IMR-90 (cell line): ENCODE data around the gene CLEC4G. TPM values are rescaled to one million over a fixed set of nuclear protein-coding genes. Genes with fewer than 3 reads are reported as not detected.

Experiments
- ATAC-seq: fragments of 200-7000 bp; cut with Tn5 transposase; 2 replicates; pipeline ENCODE4 v1.9.1; 2020; ENCODE audit warnings: low read depth, mild to moderate bottlenecking, moderate library complexity
- BruUV-seq: library from RNA; stranded (reverse); fragments of 400-500 nt; replicated peaks from 2 replicates; lab custom pipeline; 2021; lab: Mats Ljungman, UMichigan
- CTCF ChIA-PET: fragments of 300-600 bp; formaldehyde crosslinking; extraction: SDS; loops from one replicate; lab custom pipeline; 2021; ENCODE audit warnings: antibody characterized with exemption; lab: Yijun Ruan, JAX
- POLR2A ChIA-PET: fragments of 300-600 bp; sonication (Branson Sonifier 250); formaldehyde crosslinking; loops from one replicate; lab custom pipeline; 2022; ENCODE audit warnings: antibody characterized with exemption; ENCODE audit not compliant: unreplicated experiment; lab: Charles Lee
- DNase-seq: peaks from one replicate; pipeline ENCODE4 v3.0.0; 2013
- H2AFZ ChIP-seq: replicated peaks from 2 replicates; pipeline ENCODE3; 2013; ENCODE audit warnings: low read length, mild to moderate bottlenecking; ENCODE audit not compliant: poor library complexity
- H2AK5ac ChIP-seq: 2 replicates; pipeline ENCODE4 v1.6.1; 2013; ENCODE audit warnings: low read depth, low read length, inconsistent platforms
- H2AK9ac ChIP-seq: replicated peaks from 2 replicates; pipeline ENCODE3; 2013; ENCODE audit warnings: mild to moderate bottlenecking, low read depth, low read length, moderate library complexity; ENCODE audit not compliant: poor library complexity
- H2BK120ac ChIP-seq: 2 replicates; pipeline ENCODE4 v1.6.1; 2013; ENCODE audit warnings: low read depth, low read length, inconsistent platforms
- H2BK15ac ChIP-seq: 3 replicates; pipeline ENCODE4 v1.6.1; 2013; ENCODE audit warnings: low read depth, low read length, inconsistent platforms
- H2BK20ac ChIP-seq: 2 replicates; pipeline ENCODE4 v1.6.1; 2013; ENCODE audit warnings: low read depth, mild to moderate bottlenecking, inconsistent platforms, low read length, moderate library complexity
- H2BK5ac ChIP-seq: 2 replicates; pipeline ENCODE4 v1.6.1; 2013; ENCODE audit warnings: mild to moderate bottlenecking, low read depth, low read length, inconsistent platforms; ENCODE audit not compliant: poor library complexity, severe bottlenecking
- H3K14ac ChIP-seq: replicated peaks from 2 replicates; pipeline ENCODE4 v1.6.1; 2013; ENCODE audit warnings: low read depth, low read length, inconsistent platforms
- H3K18ac ChIP-seq: 2 replicates; pipeline ENCODE4 v1.6.1; 2013; ENCODE audit warnings: low read depth, low read length, control low read depth
- H3K23ac ChIP-seq: 2 replicates; pipeline ENCODE4 v1.6.1; 2013; ENCODE audit warnings: low read depth, low read length, inconsistent platforms
- H3K27ac ChIP-seq: 2 replicates; pipeline ENCODE4 v1.5.1; 2013; ENCODE audit warnings: mild to moderate bottlenecking, control low read depth, low read length; ENCODE audit not compliant: insufficient read depth
- H3K27me3 ChIP-seq: 2 replicates; pipeline ENCODE4 v1.6.1; 2013; ENCODE audit warnings: low read length; ENCODE audit not compliant: control insufficient read depth, insufficient read depth
- H3K36me3 ChIP-seq: 2 replicates; pipeline ENCODE4 v1.6.1; 2013; ENCODE audit warnings: low read length, mixed read lengths; ENCODE audit not compliant: control insufficient read depth, insufficient read depth
- H3K4ac ChIP-seq: 2 replicates; pipeline ENCODE4 v1.6.1; 2013; ENCODE audit warnings: low read depth, low read length, inconsistent platforms
- H3K4me1 ChIP-seq: 2 replicates; pipeline ENCODE4 v1.6.1; 2013; ENCODE audit warnings: low read length, mixed read lengths; ENCODE audit not compliant: control insufficient read depth, insufficient read depth
- H3K4me2 ChIP-seq: 2 replicates; pipeline ENCODE4 v1.6.1; 2013; ENCODE audit warnings: low read depth, mild to moderate bottlenecking, control low read depth, low read length, moderate library complexity
- H3K4me3 ChIP-seq: 2 replicates; pipeline ENCODE4 v1.5.1; 2013; ENCODE audit warnings: low read depth, mild to moderate bottlenecking, control low read depth, low read length, moderate library complexity; ENCODE audit not compliant: insufficient read depth
- H3K56ac ChIP-seq: 2 replicates; pipeline ENCODE4 v1.6.1; 2013; ENCODE audit warnings: low read length, inconsistent platforms; ENCODE audit not compliant: insufficient read depth; ENCODE audit errors: extremely low read depth
- H3K79me1 ChIP-seq, 2 experiments: 2 replicates each; pipeline ENCODE4 v1.6.1; 2013; ENCODE audit warnings: low read length in 2 of 2, inconsistent platforms in 1 of 2, low read depth in 1 of 2
- H3K9ac ChIP-seq: 2 replicates; pipeline ENCODE4 v1.6.1; 2013; ENCODE audit warnings: low read depth, low read length, control low read depth
- H3K9me1 ChIP-seq: 2 replicates; pipeline ENCODE4 v1.6.1; 2013; ENCODE audit warnings: low read length, inconsistent platforms; ENCODE audit not compliant: insufficient read depth
- H3K9me3 ChIP-seq: 2 replicates; pipeline ENCODE4 v1.6.1; 2013; ENCODE audit warnings: low read length; ENCODE audit not compliant: control insufficient read depth, insufficient read depth
- H4K20me1 ChIP-seq: 2 replicates; pipeline ENCODE4 v1.6.1; 2013; ENCODE audit warnings: low read length, inconsistent platforms; ENCODE audit not compliant: insufficient read depth
- H4K5ac ChIP-seq: 2 replicates; pipeline ENCODE4 v1.6.1; 2013; ENCODE audit warnings: mild to moderate bottlenecking, low read depth, low read length, control low read depth
- H4K8ac ChIP-seq, 2 experiments: 2 replicates each; pipeline ENCODE4 v1.6.1; 2013; ENCODE audit warnings: low read depth in 2 of 2, low read length in 2 of 2, control low read depth in 1 of 2, inconsistent platforms in 1 of 2
- H4K91ac ChIP-seq: 2 replicates; pipeline ENCODE4 v1.6.1; 2013; ENCODE audit warnings: low read depth, low read length, inconsistent platforms; ENCODE audit not compliant: insufficient read depth
- CEBPB ChIP-seq: IDR thresholded peaks from 2 replicates; pipeline ENCODE4 v1.6.1; 2012; ENCODE audit warnings: low read depth, low read length, improper control_type of control experiment
- CHD1 ChIP-seq: IDR thresholded peaks from 2 replicates; pipeline ENCODE4 v1.6.1; 2012; ENCODE audit warnings: low read depth, low read length, improper control_type of control experiment
- CTCF ChIP-seq: conservative IDR thresholded peaks from 2 replicates; pipeline ENCODE4 v1.5.1; 2012; ENCODE audit warnings: mild to moderate bottlenecking, low read depth, low read length, improper control_type of control experiment
- ELK1 ChIP-seq: fragments of 150-350 bp; IDR thresholded peaks from 2 replicates; pipeline ENCODE4 v1.6.1; 2016; ENCODE audit warnings: low read depth, mild to moderate bottlenecking, low read length, moderate library complexity, borderline replicate concordance
- FOS ChIP-seq: fragments of 150-350 bp; IDR thresholded peaks from 2 replicates; pipeline ENCODE4 v1.6.1; 2016; ENCODE audit warnings: low read depth, low read length
- MAZ ChIP-seq: IDR thresholded peaks from 2 replicates; pipeline ENCODE4 v1.6.1; 2012; ENCODE audit warnings: low read depth, mild to moderate bottlenecking, low read length, improper control_type of control experiment, moderate library complexity, borderline replicate concordance
- NFE2L2 ChIP-seq: fragments of 150-350 bp; IDR thresholded peaks from 2 replicates; pipeline ENCODE4 v1.6.1; 2016; ENCODE audit warnings: low read depth, mild to moderate bottlenecking, low read length
- POLR2A ChIP-seq: IDR thresholded peaks from 2 replicates; pipeline ENCODE4 v1.6.1; 2012; ENCODE audit warnings: mild to moderate bottlenecking, low read depth, low read length
- RAD21 ChIP-seq: IDR thresholded peaks from 2 replicates; pipeline ENCODE4 v1.6.1; 2012; ENCODE audit warnings: low read length, improper control_type of control experiment
- RCOR1 ChIP-seq: IDR thresholded peaks from 2 replicates; pipeline ENCODE4 v1.6.1; 2012; ENCODE audit warnings: mild to moderate bottlenecking, low read length, improper control_type of control experiment; ENCODE audit not compliant: insufficient replicate concordance
- RFX5 ChIP-seq: IDR thresholded peaks from 2 replicates; pipeline ENCODE4 v1.8.0; 2012; ENCODE audit warnings: low read depth, mild to moderate bottlenecking, low read length, moderate library complexity
- SMC3 ChIP-seq: fragments of 150-350 bp; IDR thresholded peaks from 2 replicates; pipeline ENCODE4 v1.6.1; 2016; ENCODE audit warnings: low read depth, mild to moderate bottlenecking, antibody characterized with exemption, low read length, moderate library complexity
- WGBS, 2 experiments: methylation state at CpG; one replicate each; pipeline versions ENCODE4 v1.1.5 to v1.1.7; 2013; ENCODE audit warnings: missing lambda C conversion rate in 2 of 2; ENCODE audit not compliant: insufficient read length in 1 of 2; ENCODE audit errors: extremely low coverage in 2 of 2; 5-methylcytosine and 5-hydroxymethylcytosine counted together
- dilution Hi-C: fragments of 300-500 bp; cut with HindIII; formaldehyde crosslinking; loops from one replicate; pipeline ENCODE4 v1.14.3; 2018; ENCODE audit warnings: low sequenced_read_pairs; ENCODE audit not compliant: unreplicated experiment
- in situ Hi-C: fragments of 300-500 bp; cut with MboI; formaldehyde crosslinking; loops from 3 replicates; pipeline ENCODE4 v1.14.3; 2019; ENCODE audit warnings: low sequenced_read_pairs, inconsistent platforms, mixed read lengths
- intact Hi-C: fragments of 100-400 bp; cut with micrococcal nuclease; formaldehyde crosslinking; loops from 2 replicates; pipeline ENCODE4 v1.10.0; 2022
- polyA plus RNA-seq, 3 experiments: library from polyadenylated mRNA; depleted of rRNA; stranded (reverse); fragments of >200 nt; gene quantifications; 2 replicates each; pipeline ENCODE4 v1.2.3, GENCODE V29; 2012; ENCODE audit warnings: low replicate concordance in 1 of 3
- total RNA-seq: library from RNA; depleted of rRNA; stranded (reverse); fragments of >200 nt; gene quantifications from 2 replicates; pipeline ENCODE4 v1.2.3, GENCODE V29; 2012
- TF ChIP-seq, protein P1 (sequence below): fragments of 150-350 bp; IDR thresholded peaks from 2 replicates; pipeline ENCODE4 v1.6.1; 2017; ENCODE audit warnings: mild to moderate bottlenecking, antibody characterized with exemption, low read length, low read depth

CLEC4G gene
- total and polyA plus RNA-seq, 2 of the 4 experiments (the other 2 are of a cell fraction) = not detected

DNA sequence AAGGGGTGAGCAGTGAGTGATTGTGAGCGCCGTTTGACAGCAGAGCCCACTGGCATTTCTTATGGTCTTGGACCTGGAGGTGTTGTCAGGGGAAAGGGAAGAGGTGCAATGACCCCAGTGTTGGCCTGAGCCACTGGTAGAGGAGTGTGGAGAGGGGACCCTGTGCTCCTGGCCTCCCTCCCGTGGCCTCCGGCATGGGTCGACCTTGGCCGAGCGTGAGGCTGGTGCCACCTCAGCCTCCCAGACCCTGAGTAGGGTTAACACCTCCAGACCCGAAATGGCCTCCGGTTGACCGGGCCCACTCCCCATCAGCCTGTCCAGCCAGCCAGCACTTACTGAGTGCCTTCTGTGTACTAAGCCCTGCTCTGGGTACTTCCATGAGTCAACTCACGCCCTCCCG, 44.7 kb downstream of the CLEC4G start:
- CTCF ChIA-PET = no interaction called here
- dilution Hi-C loops = no loop called here

More for the DNA sequence above, 44.7 kb downstream of the CLEC4G start:
- no peak overlapping the region for H2AK5ac ChIP-seq
- H3K27ac ChIP-seq = no peak overlapping the region
- ATAC-seq (no peak), DNase-seq (no peak)
- H2BK15ac ChIP-seq = no peak overlapping the region
- no peak overlapping the region for H3K4me2 ChIP-seq
- no peak overlapping the region for H2BK20ac ChIP-seq
- no peak overlapping the region for H4K5ac ChIP-seq
- no peak overlapping the region for H3K4me3 ChIP-seq
- H2AK9ac ChIP-seq = no peak overlapping the region
- H3K14ac ChIP-seq = no peak overlapping the region
- no peak overlapping the region for H4K8ac ChIP-seq
- intact Hi-C loops (no loop called here), in situ Hi-C loops (loop anchor here (10.0 kb wide), 1 partner anchor 108 kb away; no protein-coding TSS in a partner anchor)
- no peak overlapping the region for H3K9ac ChIP-seq
- H3K4ac ChIP-seq = no peak overlapping the region
- H3K79me1 ChIP-seq = peaks cover 0 to 14% of the 10 kb centered on the region in 2 experiments; a peak in 2 of 4 replicates
- POLR2A ChIA-PET = no interaction called here
- H4K20me1 ChIP-seq = peaks cover 10% of the 10 kb centered on the region
- H3K36me3 ChIP-seq = peaks cover 11% of the 10 kb centered on the region; the same call in 1 of the 2 replicates
- no peak for TF ChIP-seq POLR2A
- no peak for TF ChIP-seq FOS
- no peak for TF ChIP-seq CTCF
- no peak for TF ChIP-seq RAD21
- TF ChIP-seq CHD1 = no peak
- no peak for TF ChIP-seq MAZ
- TF ChIP-seq RCOR1 = no peak
- TF ChIP-seq RFX5 = no peak
- TF ChIP-seq ELK1 = no peak
- TF ChIP-seq CEBPB = no peak
- TF ChIP-seq NFE2L2 = no peak
- TF ChIP-seq, protein P1, sequence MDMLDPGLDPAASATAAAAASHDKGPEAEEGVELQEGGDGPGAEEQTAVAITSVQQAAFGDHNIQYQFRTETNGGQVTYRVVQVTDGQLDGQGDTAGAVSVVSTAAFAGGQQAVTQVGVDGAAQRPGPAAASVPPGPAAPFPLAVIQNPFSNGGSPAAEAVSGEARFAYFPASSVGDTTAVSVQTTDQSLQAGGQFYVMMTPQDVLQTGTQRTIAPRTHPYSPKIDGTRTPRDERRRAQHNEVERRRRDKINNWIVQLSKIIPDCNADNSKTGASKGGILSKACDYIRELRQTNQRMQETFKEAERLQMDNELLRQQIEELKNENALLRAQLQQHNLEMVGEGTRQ = no peak
- no peak for TF ChIP-seq SMC3
- H3K9me3 ChIP-seq = peaks cover 2% of the 10 kb centered on the region; the same call in 1 of the 2 replicates
- no peak overlapping the region for H2AFZ ChIP-seq
- WGBS, 2 experiments = 67% methylated on average over 2 of the region's 12 CpGs; no CpG with 5 or more reads in 1 of the 2 experiments
- no peak overlapping the region for H2BK5ac ChIP-seq
- H3K4me1 ChIP-seq = no peaks in the 10 kb centered on the region
- no TSS peak for BruUV-seq
- no peak overlapping the region for H2BK120ac ChIP-seq
- H3K56ac ChIP-seq = no peak overlapping the region
- H3K23ac ChIP-seq = no peak overlapping the region
- H4K91ac ChIP-seq = no peak overlapping the region
- peaks cover 3% of the 10 kb centered on the region; the same call in 1 of the 2 replicates for H3K27me3 ChIP-seq
- H3K18ac ChIP-seq = no peak overlapping the region
- H3K9me1 ChIP-seq = no peaks in the 10 kb centered on the region
